Keratinocyte (primary cell): Measurements from ENCODE around the gene ATL1. TPM values are rescaled to one million over a fixed set of nuclear protein-coding genes. Genes with fewer than 3 reads are reported as not detected.

Source experiments
- DNase-seq: peaks from one replicate; pipeline ENCODE4 v3.0.0-alpha.2; 2011; ENCODE audit warnings: low read depth, missing footprints, low spot score
- FAIRE-seq: peaks from 2 replicates; lab custom pipeline; 2011; peaks lifted over from hg19 to GRCh38; lab: Jason Lieb, UNC
- H2AFZ ChIP-seq: 2 replicates; pipeline ENCODE4 v1.6.0; 2012; ENCODE audit warnings: low read length, control low read depth, inconsistent platforms; ENCODE audit not compliant: control insufficient read depth
- H3K27ac ChIP-seq: 2 replicates; pipeline ENCODE4 v1.5.1; 2011; ENCODE audit warnings: low read length; ENCODE audit not compliant: control insufficient read depth, insufficient read depth
- H3K27me3 ChIP-seq: 3 replicates; pipeline ENCODE4 v1.6.0; 2011; ENCODE audit warnings: low read length; ENCODE audit not compliant: control insufficient read depth, insufficient read depth; ENCODE audit errors: extremely low read depth
- H3K36me3 ChIP-seq, 2 experiments: 2 replicates in 1 of 2; 3 replicates in 1 of 2; pipeline ENCODE4 v1.5.1; 2011; ENCODE audit warnings: low read length in 2 of 2, mild to moderate bottlenecking in 1 of 2; ENCODE audit not compliant: control insufficient read depth in 2 of 2, insufficient read depth in 2 of 2; ENCODE audit errors: extremely low read depth in 1 of 2
- H3K4me1 ChIP-seq: 3 replicates; pipeline ENCODE4 v1.5.1; 2011; ENCODE audit warnings: low read length; ENCODE audit not compliant: control insufficient read depth, insufficient read depth; ENCODE audit errors: extremely low read depth
- H3K4me2 ChIP-seq: 3 replicates; pipeline ENCODE4 v1.6.0; 2011; ENCODE audit warnings: low read depth, low read length; ENCODE audit not compliant: control insufficient read depth, insufficient read depth; ENCODE audit errors: extremely low read depth
- H3K4me3 ChIP-seq, 3 experiments: fragments of 200-600 bp in 1 of 3; sonication (generic) in 1 of 3; 2 replicates in 2 of 3; 3 replicates in 1 of 3; pipeline ENCODE4 v1.5.1; 2011 to 2016; ENCODE audit warnings: low read length in 3 of 3, mild to moderate bottlenecking in 3 of 3, control low read depth in 2 of 3, inconsistent platforms in 1 of 3, low read depth in 1 of 3, mixed read lengths in 1 of 3, mixed run types in 1 of 3, moderate library complexity in 1 of 3; ENCODE audit not compliant: control insufficient read depth in 2 of 3, insufficient read depth in 2 of 3; ENCODE audit errors: extremely low read depth in 1 of 3
- H3K79me2 ChIP-seq: 2 replicates; pipeline ENCODE4 v1.6.0; 2012; ENCODE audit warnings: low read length; ENCODE audit not compliant: control insufficient read depth, insufficient read depth
- H3K9ac ChIP-seq: 3 replicates; pipeline ENCODE4 v1.6.0; 2011; ENCODE audit warnings: low read length; ENCODE audit not compliant: control insufficient read depth, insufficient read depth; ENCODE audit errors: extremely low read depth
- H3K9me1 ChIP-seq: 3 replicates; pipeline ENCODE4 v1.6.0; 2011; ENCODE audit warnings: low read length; ENCODE audit not compliant: control insufficient read depth, insufficient read depth; ENCODE audit errors: extremely low read depth
- H3K9me3 ChIP-seq: 2 replicates; pipeline ENCODE4 v1.5.1; 2012; ENCODE audit warnings: low read depth, low read length; ENCODE audit not compliant: control insufficient read depth
- H4K20me1 ChIP-seq: 3 replicates; pipeline ENCODE4 v1.6.0; 2011; ENCODE audit warnings: low read length; ENCODE audit not compliant: control insufficient read depth, insufficient read depth; ENCODE audit errors: extremely low read depth
- EZH2 ChIP-seq: IDR thresholded peaks from one replicate; pipeline ENCODE4 v1.6.1; 2012; ENCODE audit warnings: inconsistent platforms, mild to moderate bottlenecking, low read length, moderate library complexity
- dilution Hi-C: fragments of 300-500 bp; cut with MboI; formaldehyde crosslinking; loops from one replicate; pipeline ENCODE4 v1.7.0; 2020; ENCODE audit warnings: low sequenced_read_pairs; ENCODE audit not compliant: extremely low pct_ligation_motif_present
- polyA plus RNA-seq, 5 experiments: library from polyadenylated mRNA; depleted of rRNA in 3 of 5; stranded (reverse) in 3 of 5; stranded (forward) in 1 of 5; unstranded in 1 of 5; fragments of >200 nt; gene quantifications; 1 replicate in 1 of 5; 2 replicates in 3 of 5; 3 replicates in 1 of 5; pipeline versions ENCODE4 v1.2.1 to v1.2.3, GENCODE V29; 2011 to 2012; ENCODE audit warnings: missing spikeins in 2 of 5, low read depth in 1 of 5, low replicate concordance in 1 of 5
- TF ChIP-seq, protein P1 (sequence below), 3 experiments: IDR thresholded peaks in 1 of 3; conservative IDR thresholded peaks in 1 of 3; optimal IDR thresholded peaks in 1 of 3; 2 replicates in 2 of 3; 3 replicates in 1 of 3; pipeline versions ENCODE3 to v1.5.1; 2011; ENCODE audit warnings: low read length in 3 of 3, mild to moderate bottlenecking in 3 of 3, moderate library complexity in 2 of 3, control low read depth in 1 of 3, inconsistent platforms in 1 of 3; ENCODE audit not compliant: insufficient read depth in 2 of 3; ENCODE audit errors: extremely low read depth in 1 of 3

The ATL1 gene
- polyA plus RNA-seq, 1 donor (not counting 4 experiments of a cell fraction or from before 2014, with no cell fraction given), result 3.6 TPM

DNA sequence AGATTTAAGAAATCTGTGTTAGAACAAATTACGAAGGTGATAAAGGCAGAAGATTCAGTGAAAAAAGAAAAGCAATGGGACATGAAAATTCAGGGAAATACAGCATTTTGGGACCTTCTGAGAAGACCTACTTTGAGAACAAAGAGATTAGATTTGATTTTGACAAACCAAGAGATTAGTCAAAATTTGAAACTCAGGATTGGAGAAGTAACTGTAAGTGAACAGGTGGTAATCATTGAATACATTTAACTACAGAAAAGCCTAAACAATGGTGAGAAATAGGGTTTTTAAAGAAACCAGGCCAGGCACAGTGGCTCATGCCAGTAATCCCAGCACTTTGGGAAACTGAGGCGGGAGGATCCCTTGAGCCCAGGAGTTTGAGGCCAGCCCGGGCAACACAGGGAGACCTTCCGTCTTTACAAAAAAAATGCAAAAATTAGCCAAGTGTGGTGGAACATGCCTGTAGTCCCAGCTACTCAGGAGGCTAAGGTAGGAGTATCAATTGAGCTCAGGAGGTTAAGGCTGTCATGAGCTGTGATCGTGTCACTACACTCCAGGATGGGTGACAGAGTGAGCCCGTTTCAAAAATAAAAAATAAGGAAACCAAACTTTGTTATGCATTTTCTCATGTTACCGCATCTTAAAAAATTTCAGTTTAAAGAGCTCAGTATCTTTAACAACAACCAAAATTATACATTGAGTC is 117.0 kb downstream of the ATL1 start:
- FAIRE-seq, result no peak
- Histone ChIP-seq H4K20me1 (no peaks in the 10 kb centered on the region), H3K27ac (peak overlapping the region; percentile 84)

DNA sequence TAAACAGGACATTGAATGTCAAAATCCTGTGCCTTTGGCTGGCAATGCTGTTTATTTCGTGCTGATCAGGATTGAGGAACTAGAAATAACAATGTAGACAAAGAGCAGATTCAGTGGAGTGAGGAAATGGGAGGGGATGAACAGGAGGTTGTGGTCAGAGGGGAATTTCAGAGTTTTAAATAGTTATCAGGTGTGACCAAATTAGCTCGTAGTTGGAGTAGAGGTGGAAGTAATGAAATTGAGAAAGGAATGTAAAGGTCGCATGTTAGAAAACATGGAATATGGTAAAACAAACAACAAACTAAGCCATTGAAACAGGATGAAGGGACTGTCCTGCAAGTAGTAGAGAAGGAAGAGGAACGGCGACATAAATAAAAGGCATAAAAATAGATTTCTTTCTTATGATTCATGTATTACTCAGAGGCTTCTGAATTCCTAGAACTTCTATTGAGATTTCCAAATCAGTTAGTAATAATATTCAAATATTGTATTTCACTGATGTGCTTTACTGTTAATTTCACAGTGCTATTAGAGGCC is 117.7 kb downstream of the ATL1 start:
- DNase-seq (no peak), FAIRE-seq (peak; percentile 96)
- Histone ChIP-seq H3K27ac (peak overlapping the region; percentile 84), H3K36me3 (no peaks in the 10 kb centered on the region), H3K79me2 (no peaks in the 10 kb centered on the region), H3K9me1 (no peaks in the 10 kb centered on the region), H3K27me3 (no peaks in the 10 kb centered on the region), H3K4me1 (peaks cover 38% of the 10 kb centered on the region), H3K4me3 (peak overlapping the region in 2 of 3 experiments; percentile 40 to 41), H3K9ac (peak overlapping the region; percentile 67), H4K20me1 (no peaks in the 10 kb centered on the region), H3K9me3 (no peaks in the 10 kb centered on the region), H3K4me2 (peak overlapping the region; percentile 76), H2AFZ (peak overlapping the region; percentile 87)
- dilution Hi-C loops, result no loop called here
- no peak for TF ChIP-seq EZH2

More for the DNA sequence above, 117.0 kb downstream of the ATL1 start:
- Histone ChIP-seq H3K9me3 (no peaks in the 10 kb centered on the region), H3K4me2 (peak overlapping the region; percentile 76), H3K36me3 (no peaks in the 10 kb centered on the region), H3K9me1 (no peaks in the 10 kb centered on the region), H3K4me1 (peaks cover 38% of the 10 kb centered on the region), H3K4me3 (peak overlapping the region in 2 of 3 experiments; percentile 22 to 40), H2AFZ (peak overlapping the region; percentile 25), H3K79me2 (no peaks in the 10 kb centered on the region), H3K9ac (peak overlapping the region; percentile 67), H3K27me3 (no peaks in the 10 kb centered on the region)
- dilution Hi-C loops, result no loop called here
- TF ChIP-seq, protein P1, sequence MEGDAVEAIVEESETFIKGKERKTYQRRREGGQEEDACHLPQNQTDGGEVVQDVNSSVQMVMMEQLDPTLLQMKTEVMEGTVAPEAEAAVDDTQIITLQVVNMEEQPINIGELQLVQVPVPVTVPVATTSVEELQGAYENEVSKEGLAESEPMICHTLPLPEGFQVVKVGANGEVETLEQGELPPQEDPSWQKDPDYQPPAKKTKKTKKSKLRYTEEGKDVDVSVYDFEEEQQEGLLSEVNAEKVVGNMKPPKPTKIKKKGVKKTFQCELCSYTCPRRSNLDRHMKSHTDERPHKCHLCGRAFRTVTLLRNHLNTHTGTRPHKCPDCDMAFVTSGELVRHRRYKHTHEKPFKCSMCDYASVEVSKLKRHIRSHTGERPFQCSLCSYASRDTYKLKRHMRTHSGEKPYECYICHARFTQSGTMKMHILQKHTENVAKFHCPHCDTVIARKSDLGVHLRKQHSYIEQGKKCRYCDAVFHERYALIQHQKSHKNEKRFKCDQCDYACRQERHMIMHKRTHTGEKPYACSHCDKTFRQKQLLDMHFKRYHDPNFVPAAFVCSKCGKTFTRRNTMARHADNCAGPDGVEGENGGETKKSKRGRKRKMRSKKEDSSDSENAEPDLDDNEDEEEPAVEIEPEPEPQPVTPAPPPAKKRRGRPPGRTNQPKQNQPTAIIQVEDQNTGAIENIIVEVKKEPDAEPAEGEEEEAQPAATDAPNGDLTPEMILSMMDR (optimal IDR thresholded peaks at IDR 0.05 in 1 of 3, IDR thresholded peaks at IDR 0.05 in 1 of 3, conservative IDR thresholded peaks at IDR 0.05 in 1 of 3; ENCODE audit: extremely low read depth in 1 of 3, insufficient read depth in 2 of 3, low read length in 3 of 3), result no peak
- TF ChIP-seq EZH2, result no peak
- no peak for DNase-seq
